Stomach smooth muscle (tissue), 2 donors: ENCODE results near the gene ZNF660.
"Not testable (repeated sequence)": the region's sequence is repeated elsewhere in the genome, so short reads cannot be mapped to it uniquely, and the experiment has no call there.

Experiments
- H3K27ac ChIP-seq: one replicate; pipeline ENCODE4 v1.7.0; 2013; ENCODE audit warnings: mild to moderate bottlenecking, low read length, inconsistent platforms
- H3K27me3 ChIP-seq, 2 donors: one replicate each; pipeline ENCODE4 v1.7.0; 2013; ENCODE audit warnings: low read length in 2 of 2; ENCODE audit not compliant: insufficient read depth in 2 of 2, control insufficient read depth in 1 of 2
- H3K36me3 ChIP-seq, 2 donors: one replicate each; pipeline ENCODE4 v1.7.0; 2013; ENCODE audit warnings: low read length in 2 of 2; ENCODE audit not compliant: control insufficient read depth in 2 of 2, insufficient read depth in 2 of 2
- H3K4me1 ChIP-seq: one replicate; pipeline ENCODE4 v1.7.0; 2013; ENCODE audit warnings: low read length; ENCODE audit not compliant: control insufficient read depth, insufficient read depth
- H3K4me3 ChIP-seq, 2 donors: one replicate each; pipeline ENCODE4 v1.7.0; 2013; ENCODE audit warnings: low read length in 2 of 2
- H3K9ac ChIP-seq, 2 donors: one replicate each; pipeline ENCODE4 v1.7.0; 2013; ENCODE audit warnings: low read length in 2 of 2, mild to moderate bottlenecking in 1 of 2
- H3K9me3 ChIP-seq, 2 donors: one replicate each; pipeline ENCODE4 v1.7.0; 2013; ENCODE audit warnings: low read length in 2 of 2; ENCODE audit not compliant: control insufficient read depth in 2 of 2
- donor health status: healthy.
- donor health status: Pancreatic carcinoma.

The ZNF660 gene

GRCh38 chr3:44584646-44585501 lies at the start of gene ZNF660:
Gene ZNF660 (plus strand): TSS chr3:44584964. CDS start chr3:44594194, 9,230 bp downstream.
- peak within 1 kb of the TSS; percentile 78 for H3K27ac ChIP-seq
- no peaks in the 10 kb centered on the region for H3K27me3 ChIP-seq
- H3K9me3 ChIP-seq: peaks cover 0 to 3% of the 10 kb centered on the region in 2 donors
- peak within 1 kb of the TSS; percentile 69 to 93 for H3K4me3 ChIP-seq
- H3K4me1 ChIP-seq: peaks cover 5% of the 10 kb centered on the region
- H3K36me3 ChIP-seq: peaks cover 13 to 15% of the 10 kb centered on the region in 2 donors
- peak within 1 kb of the TSS; percentile 82 to 95 for H3K9ac ChIP-seq

- no peaks in the 10 kb centered on the region for H3K36me3 ChIP-seq
- H3K9ac ChIP-seq: no peak overlapping the region
- no peaks in the 10 kb centered on the region for H3K4me1 ChIP-seq
- peaks cover 10 to 11% of the 10 kb centered on the region in 2 donors for H3K27me3 ChIP-seq
- no peak overlapping the region for H3K4me3 ChIP-seq
- no peak overlapping the region for H3K27ac ChIP-seq
- peaks cover 2 to 3% of the 10 kb centered on the region in 2 donors for H3K9me3 ChIP-seq
Observed at GRCh38 chr3:44535364-44535763, 49.4 kb upstream of the ZNF660 start.

GRCh38 chr3:44544811-44545210 lies 40.0 kb upstream of the ZNF660 start:
- H3K27me3 ChIP-seq, H3K9ac ChIP-seq: not testable (repeated sequence)

GRCh38 chr3:44554626-44555592 lies 29.9 kb upstream of the ZNF660 start, which contains the start of gene ZKSCAN7:
Gene ZKSCAN7 (plus strand): TSS chr3:44555193. CDS start chr3:44557048, 1,855 bp downstream.
- H3K27ac ChIP-seq: peak within 1 kb of the TSS; percentile 71

More at GRCh38 chr3:44544811-44545210, 40.0 kb upstream of the ZNF660 start:
- not testable (repeated sequence) for H3K36me3 ChIP-seq, H3K4me1 ChIP-seq, H3K27ac ChIP-seq, H3K4me3 ChIP-seq, H3K9me3 ChIP-seq

GRCh38 chr3:44555723-44556122 lies 29.0 kb upstream of the ZNF660 start:
- peaks cover 16% of the 10 kb centered on the region for H3K4me1 ChIP-seq
- peaks cover 0 to 10% of the 10 kb centered on the region in 2 donors for H3K36me3 ChIP-seq
- peaks cover 0 to 7% of the 10 kb centered on the region in 2 donors for H3K27me3 ChIP-seq
- peak overlapping the region; percentile 75 to 96 for H3K4me3 ChIP-seq
- H3K27ac ChIP-seq: no peak overlapping the region
- H3K9me3 ChIP-seq: no peaks in the 10 kb centered on the region
- peak overlapping the region; percentile 76 to 91 for H3K9ac ChIP-seq

More at GRCh38 chr3:44554626-44555592, 29.9 kb upstream of the ZNF660 start, which contains the start of gene ZKSCAN7:
- Histone ChIP-seq H3K9ac (peak within 1 kb of the TSS; percentile 76 to 91), H3K4me1 (peaks cover 16% of the 10 kb centered on the region), H3K9me3 (no peaks in the 10 kb centered on the region), H3K27me3 (peaks cover 0 to 7% of the 10 kb centered on the region in 2 donors), H3K4me3 (peak within 1 kb of the TSS; percentile 75 to 96), H3K36me3 (peaks cover 0 to 7% of the 10 kb centered on the region in 2 donors)

- H3K27ac ChIP-seq: no peak overlapping the region
- H3K9ac ChIP-seq: no peak overlapping the region
- H3K36me3 ChIP-seq: peaks cover 0 to 10% of the 10 kb centered on the region in 2 donors
- no peaks in the 10 kb centered on the region for H3K9me3 ChIP-seq
- H3K4me1 ChIP-seq: peaks cover 16% of the 10 kb centered on the region
- H3K27me3 ChIP-seq: no peaks in the 10 kb centered on the region
- H3K4me3 ChIP-seq: no peak overlapping the region
Observed at GRCh38 chr3:44557074-44557473, 27.7 kb upstream of the ZNF660 start.

- no peaks in the 10 kb centered on the region for H3K9me3 ChIP-seq
- peaks cover 6% of the 10 kb centered on the region for H3K4me1 ChIP-seq
- no peaks in the 10 kb centered on the region for H3K27me3 ChIP-seq
- H3K36me3 ChIP-seq: peaks cover 10 to 17% of the 10 kb centered on the region in 2 donors
- H3K4me3 ChIP-seq: no peak overlapping the region
- no peak overlapping the region for H3K9ac ChIP-seq
- no peak overlapping the region for H3K27ac ChIP-seq
Observed at GRCh38 chr3:44561076-44561475, 23.7 kb upstream of the ZNF660 start.

GRCh38 chr3:44562147-44562546 lies 22.6 kb upstream of the ZNF660 start:
- Histone ChIP-seq H3K27ac (no peak overlapping the region), H3K9ac (no peak overlapping the region), H3K36me3 (peaks cover 13 to 20% of the 10 kb centered on the region in 2 donors), H3K27me3 (no peaks in the 10 kb centered on the region), H3K9me3 (no peaks in the 10 kb centered on the region), H3K4me3 (no peak overlapping the region), H3K4me1 (no peaks in the 10 kb centered on the region)

GRCh38 chr3:44568561-44568960 lies 16.2 kb upstream of the ZNF660 start:
- no peaks in the 10 kb centered on the region for H3K27me3 ChIP-seq
- no peak overlapping the region for H3K27ac ChIP-seq
- peaks cover 40 to 45% of the 10 kb centered on the region in 2 donors for H3K36me3 ChIP-seq
- peaks cover 9 to 14% of the 10 kb centered on the region in 2 donors for H3K9me3 ChIP-seq
- H3K4me3 ChIP-seq: no peak overlapping the region
- no peak overlapping the region for H3K9ac ChIP-seq
- H3K4me1 ChIP-seq: no peaks in the 10 kb centered on the region

GRCh38 chr3:44571024-44571423 lies 13.7 kb upstream of the ZNF660 start:
- no peak overlapping the region for H3K9ac ChIP-seq
- peaks cover 31 to 38% of the 10 kb centered on the region in 2 donors for H3K36me3 ChIP-seq
- H3K4me1 ChIP-seq: no peaks in the 10 kb centered on the region
- H3K27ac ChIP-seq: no peak overlapping the region
- peaks cover 9 to 14% of the 10 kb centered on the region in 2 donors for H3K9me3 ChIP-seq
- no peaks in the 10 kb centered on the region for H3K27me3 ChIP-seq
- no peak overlapping the region for H3K4me3 ChIP-seq
